ENCODE results near the gene MDC1.

MDC1 gene

GRCh38 chr6:30655743-30656094 lies 61.4 kb downstream of the MDC1 start:
- H3K27me3 ChIP-seq (replicated peaks; ENCODE audit: control insufficient read depth, insufficient read depth, low read length, poor library complexity, severe bottlenecking), result no peaks in the 10 kb centered on the region
- peaks cover 84% of the 10 kb centered on the region for H3K36me3 ChIP-seq (ENCODE audit: control insufficient read depth, insufficient read depth, low read length)
- DNase-seq, result no peak
- no peaks in the 10 kb centered on the region for H3K4me1 ChIP-seq (ENCODE audit: control insufficient read depth, insufficient read depth, low read length, poor library complexity, severe bottlenecking)
- no peaks in the 10 kb centered on the region for H3K9me3 ChIP-seq (ENCODE audit: control insufficient read depth, low read length)
- H3K4me3 ChIP-seq (ENCODE audit: insufficient read depth, low read depth, low read length, poor library complexity, severe bottlenecking), result no peak overlapping the region
- H3K27ac ChIP-seq (ENCODE audit: insufficient read depth, low read length, poor library complexity, severe bottlenecking), result no peak overlapping the region

DNA sequence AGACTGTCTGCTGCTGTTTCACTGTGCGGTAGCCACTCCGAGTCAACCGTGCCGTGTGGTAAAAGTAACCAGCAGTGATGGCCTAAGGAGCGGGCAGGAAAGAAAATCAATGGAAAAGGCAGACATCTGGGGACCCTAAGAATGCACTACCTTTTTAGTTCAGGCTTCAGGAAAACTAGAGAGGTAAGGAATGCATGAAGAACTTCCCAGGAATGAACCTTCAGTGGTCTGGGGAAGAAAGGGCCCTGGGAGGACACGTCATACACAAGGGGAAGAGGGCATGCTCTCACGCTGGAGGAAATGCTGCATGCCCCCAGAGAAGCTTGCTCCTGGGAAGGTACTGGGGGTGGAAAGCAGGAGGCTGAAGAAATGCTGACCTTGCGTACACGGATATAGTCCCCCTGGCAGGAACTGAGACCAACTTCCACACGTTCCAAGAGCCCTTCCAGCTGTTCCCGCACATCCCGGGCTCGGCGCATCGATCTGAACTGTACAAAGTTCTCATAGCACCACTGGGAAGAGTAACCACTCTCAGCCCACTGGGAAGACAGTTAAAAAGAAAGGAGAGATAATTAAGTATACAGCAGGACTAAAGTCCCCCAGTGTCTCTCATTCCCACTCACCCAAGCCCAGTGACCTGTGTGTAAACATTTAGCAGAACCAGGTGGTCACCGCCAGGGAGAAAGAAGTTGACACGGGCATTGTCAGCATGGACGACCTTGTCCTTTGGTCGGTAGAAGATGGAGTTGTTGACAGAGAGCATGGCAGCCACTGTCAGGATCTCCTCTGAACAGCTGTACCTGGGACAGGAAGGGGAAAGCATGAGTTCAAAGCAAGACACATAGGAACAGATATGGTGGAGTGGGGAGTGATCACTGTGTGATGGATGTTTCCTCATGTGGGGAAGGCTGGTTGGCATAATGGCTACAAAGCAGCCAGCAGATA lies 62.0 kb downstream of the MDC1 start:
- H3K27me3 ChIP-seq (replicated peaks; ENCODE audit: control insufficient read depth, insufficient read depth, low read length, poor library complexity, severe bottlenecking), result no peaks in the 10 kb centered on the region
- H3K4me1 ChIP-seq (ENCODE audit: control insufficient read depth, insufficient read depth, low read length, poor library complexity, severe bottlenecking), result no peaks in the 10 kb centered on the region
- no peak overlapping the region for H3K4me3 ChIP-seq (ENCODE audit: insufficient read depth, low read depth, low read length, poor library complexity, severe bottlenecking)
- no peaks in the 10 kb centered on the region for H3K9me3 ChIP-seq (ENCODE audit: control insufficient read depth, low read length)
- H3K36me3 ChIP-seq (ENCODE audit: control insufficient read depth, insufficient read depth, low read length), result peaks cover 80% of the 10 kb centered on the region
- H3K27ac ChIP-seq (ENCODE audit: insufficient read depth, low read length, poor library complexity, severe bottlenecking), result no peak overlapping the region
- DNase-seq, result no peak

GRCh38 chr6:30651143-30651542 lies 65.9 kb downstream of the MDC1 start:
- DNase-seq, result no peak
- Histone ChIP-seq H3K27me3 (replicated peaks; ENCODE audit: control insufficient read depth, insufficient read depth, low read length, poor library complexity, severe bottlenecking) (no peaks in the 10 kb centered on the region), H3K4me1 (ENCODE audit: control insufficient read depth, insufficient read depth, low read length, poor library complexity, severe bottlenecking) (peaks cover 12% of the 10 kb centered on the region), H3K27ac (ENCODE audit: insufficient read depth, low read length, poor library complexity, severe bottlenecking) (no peak overlapping the region), H3K36me3 (ENCODE audit: control insufficient read depth, insufficient read depth, low read length) (peaks cover 54% of the 10 kb centered on the region), H3K4me3 (ENCODE audit: insufficient read depth, low read depth, low read length, poor library complexity, severe bottlenecking) (no peak overlapping the region), H3K9me3 (ENCODE audit: control insufficient read depth, low read length) (no peaks in the 10 kb centered on the region)

All from effector memory CD4-positive, alpha-beta T cell (primary cell).